B cell (primary cell): ENCODE data around the gene RHPN2. TPM values are rescaled to one million over a fixed set of nuclear protein-coding genes. Genes with fewer than 3 reads are reported as not detected.

ENCODE experiments used
- ATAC-seq: fragments of 200-7000 bp; cut with Tn5 transposase; one replicate; pipeline ENCODE4 v1.10.0; 2021; ENCODE audit warnings: low read depth, mild to moderate bottlenecking, moderate number of reproducible peaks, moderate library complexity
- CTCF ChIA-PET: fragments of 350-600 bp; sonication (Branson Sonifier 250); formaldehyde crosslinking; loops from one replicate; lab custom pipeline; 2021; ENCODE audit warnings: antibody characterized with exemption, inconsistent platforms; lab: Charles Lee
- POLR2A ChIA-PET: fragments of 350-600 bp; sonication (Branson Sonifier 250); formaldehyde crosslinking; loops from one replicate; lab custom pipeline; 2021; ENCODE audit warnings: antibody characterized with exemption; lab: Charles Lee
- DNase-seq: peaks from one replicate; pipeline ENCODE4 v3.0.0; 2013
- H2AFZ ChIP-seq: 2 replicates; pipeline ENCODE4 v1.6.1; 2012; ENCODE audit warnings: mild to moderate bottlenecking, low read depth, low read length; ENCODE audit not compliant: insufficient read depth, poor library complexity, severe bottlenecking
- H3K27ac ChIP-seq, 2 donors: 1 replicate in 1 of 2; 2 replicates in 1 of 2; pipeline ENCODE4 v1.5.1; 2012 to 2013; ENCODE audit warnings: low read length in 2 of 2, mild to moderate bottlenecking in 2 of 2, moderate library complexity in 1 of 2
- H3K27me3 ChIP-seq, 4 experiments: fragments of 200-600 bp in 1 of 4; sonication (generic) in 1 of 4; replicated peaks in 1 of 4; 1 replicate in 2 of 4; 2 replicates in 2 of 4; pipeline versions ENCODE4 v1.6.1 to v1.7.0; 2013 to 2016; ENCODE audit warnings: low read length in 3 of 4, mild to moderate bottlenecking in 2 of 4, mixed read lengths in 1 of 4, moderate library complexity in 1 of 4; ENCODE audit not compliant: insufficient read depth in 4 of 4, control insufficient read depth in 3 of 4; ENCODE audit errors: control extremely low read depth in 1 of 4
- H3K36me3 ChIP-seq, 2 experiments: replicated peaks in 1 of 2; 1 replicate in 1 of 2; 2 replicates in 1 of 2; pipeline versions ENCODE4 v1.6.1 to v1.7.1; 2013; ENCODE audit warnings: low read length in 1 of 2; ENCODE audit not compliant: insufficient read depth in 2 of 2, control insufficient read depth in 1 of 2; ENCODE audit errors: control extremely low read depth in 1 of 2, extremely low read depth in 1 of 2
- H3K4me1 ChIP-seq, 2 donors: fragments of 200-600 bp in 1 of 2; sonication (generic) in 1 of 2; 1 replicate in 1 of 2; 2 replicates in 1 of 2; pipeline versions ENCODE4 v1.5.1 to v1.6.1; 2013 to 2017; ENCODE audit warnings: low read length in 2 of 2; ENCODE audit not compliant: control insufficient read depth in 2 of 2, insufficient read depth in 2 of 2
- H3K4me2 ChIP-seq: replicated peaks from 2 replicates; pipeline ENCODE3; 2012; ENCODE audit warnings: mild to moderate bottlenecking, low read depth, low read length; ENCODE audit not compliant: poor library complexity, severe bottlenecking
- H3K4me3 ChIP-seq, 5 experiments: fragments of 200-600 bp in 1 of 5; sonication (generic) in 1 of 5; 1 replicate in 3 of 5; 2 replicates in 2 of 5; pipeline versions ENCODE4 v1.5.1 to v1.7.0; 2011 to 2016; ENCODE audit warnings: low read length in 4 of 5, mild to moderate bottlenecking in 4 of 5, low read depth in 2 of 5, control low read depth in 1 of 5, moderate library complexity in 1 of 5; ENCODE audit not compliant: insufficient read depth in 1 of 5; ENCODE audit errors: control extremely low read depth in 1 of 5, extremely low read depth in 1 of 5
- H3K79me2 ChIP-seq: fragments of 200-600 bp; sonication (generic); one replicate; pipeline ENCODE4 v1.6.0; 2016; ENCODE audit warnings: low read length; ENCODE audit not compliant: control insufficient read depth, insufficient read depth
- H3K9ac ChIP-seq: fragments of 200-600 bp; sonication (generic); 2 replicates; pipeline ENCODE4 v1.6.1; 2017; ENCODE audit warnings: mild to moderate bottlenecking, low read length, moderate library complexity
- H3K9me3 ChIP-seq, 3 donors: one replicate each; pipeline versions ENCODE4 v1.6.1 to v1.7.1; 2013; ENCODE audit warnings: low read length in 2 of 3; ENCODE audit not compliant: control insufficient read depth in 2 of 3, insufficient read depth in 1 of 3; ENCODE audit errors: control extremely low read depth in 1 of 3
- H4K20me1 ChIP-seq: 2 replicates; pipeline ENCODE4 v1.6.0; 2012; ENCODE audit warnings: mild to moderate bottlenecking, low read length; ENCODE audit not compliant: insufficient read depth, control insufficient read depth, poor library complexity, severe bottlenecking
- H3K27ac Mint-ChIP-seq: one replicate; pipeline ENCODE4 v1.8.0; 2021; ENCODE audit warnings: mixed read lengths
- H3K27me3 Mint-ChIP-seq: one replicate; pipeline ENCODE4 v1.8.0; 2021; ENCODE audit warnings: mixed read lengths
- H3K4me1 Mint-ChIP-seq: one replicate; pipeline ENCODE4 v1.8.0; 2021; ENCODE audit warnings: mixed read lengths
- H3K4me3 Mint-ChIP-seq: one replicate; pipeline ENCODE4 v1.8.0; 2021; ENCODE audit warnings: mixed read lengths
- H3K9me3 Mint-ChIP-seq: one replicate; pipeline ENCODE4 v1.8.0; 2022; ENCODE audit warnings: mixed read lengths; ENCODE audit not compliant: insufficient read depth
- CTCF ChIP-seq: fragments of 200-600 bp; IDR thresholded peaks from one replicate; pipeline ENCODE4 v1.8.0; 2022; ENCODE audit warnings: antibody characterized with exemption, mild to moderate bottlenecking
- EZH2 ChIP-seq: IDR thresholded peaks from 2 replicates; pipeline ENCODE4 v1.6.1; 2012; ENCODE audit warnings: borderline replicate concordance, low read depth, mild to moderate bottlenecking, moderate library complexity, low read length; ENCODE audit not compliant: insufficient read depth, poor library complexity, severe bottlenecking
- WGBS: methylation state at CpG from one replicate; pipeline ENCODE4 v1.1.5; 2013; ENCODE audit warnings: missing lambda C conversion rate; ENCODE audit not compliant: insufficient coverage; 5-methylcytosine and 5-hydroxymethylcytosine counted together
- intact Hi-C: fragments of 100-400 bp; cut with micrococcal nuclease; formaldehyde crosslinking; loops from one replicate; pipeline ENCODE4 v1.10.0; 2022
- polyA plus RNA-seq: library from polyadenylated mRNA; depleted of rRNA; stranded (reverse); fragments of >200 nt; gene quantifications from 2 replicates; pipeline ENCODE4 v1.2.3, GENCODE V29; 2012
- total RNA-seq, 2 donors: library from RNA; stranded (reverse); fragments of 120-200 nt in 1 of 2; gene quantifications; 1 replicate in 1 of 2; 2 replicates in 1 of 2; pipeline versions ENCODE4 v1.2.3 to v1.2.4, GENCODE V29; 2013 to 2022

RHPN2 gene
- total and polyA plus RNA-seq, 2 donors (not counting 1 experiment from before 2014, with no cell fraction given): 4.9 to 5.5 TPM

DNA sequence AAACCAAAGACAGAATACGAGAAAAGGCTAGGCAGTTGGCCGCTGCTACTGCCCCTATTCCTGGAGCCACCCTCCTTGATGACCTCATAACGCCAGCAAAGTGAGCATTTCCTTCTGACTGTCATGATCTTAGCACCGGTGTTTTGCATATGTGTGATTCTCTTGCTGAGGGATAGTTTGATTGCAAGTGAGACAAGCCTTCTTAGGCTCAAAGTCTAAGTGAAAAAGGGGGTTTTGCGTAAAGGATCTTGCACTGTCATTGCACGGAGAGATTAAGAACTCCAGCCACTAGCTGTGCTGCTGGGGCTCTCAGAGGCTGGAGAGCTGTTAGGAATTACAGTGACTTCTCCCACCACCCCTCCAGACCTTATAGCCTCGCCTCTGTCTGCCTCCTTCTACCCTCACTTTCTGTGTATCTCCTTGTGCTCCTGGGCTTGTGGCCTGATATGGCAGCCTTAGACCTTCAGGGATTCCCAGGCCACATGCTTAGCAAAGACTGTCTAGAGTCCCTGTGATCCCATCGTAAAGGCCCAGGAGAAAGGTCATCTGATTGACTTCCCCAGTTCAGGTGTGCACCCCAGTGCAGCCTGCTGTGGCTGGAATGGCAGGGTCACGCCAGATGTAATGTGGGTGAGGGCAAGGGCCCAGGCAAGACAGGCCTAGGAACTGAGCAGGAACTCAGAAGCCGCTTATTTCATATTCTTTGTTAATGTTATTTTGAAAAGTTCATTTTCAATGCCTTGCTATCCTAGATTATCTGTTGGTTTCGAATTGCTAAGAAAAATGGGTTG, 28.9 kb upstream of the RHPN2 start:
- no peaks in the 10 kb centered on the region for H3K9me3 ChIP-seq
- no peaks in the 10 kb centered on the region for H3K27me3 ChIP-seq
- peaks cover 19 to 74% of the 10 kb centered on the region in 2 experiments for H3K36me3 ChIP-seq
- intact Hi-C loops: no loop called here
- H2AFZ ChIP-seq: no peak overlapping the region
- no peak for ATAC-seq
- POLR2A ChIA-PET: no interaction called here
- 97% methylated on average over 10 of the region's 11 CpGs for WGBS
- no peak overlapping the region for H3K27ac ChIP-seq
- Mint-ChIP-seq H3K4me3 (no peak overlapping the region), H3K27me3 (no peaks in the 10 kb centered on the region), H3K4me1 (no peaks in the 10 kb centered on the region), H3K27ac (no peak overlapping the region), H3K9me3 (no peaks in the 10 kb centered on the region)
- H3K4me2 ChIP-seq: no peak overlapping the region
- H3K9ac ChIP-seq: no peak overlapping the region
- CTCF ChIA-PET: interaction anchor here (0.7 kb wide), 1 partner anchor 10 kb away, joined by 3 read pairs; no protein-coding TSS in a partner anchor
- H3K4me1 ChIP-seq: no peaks in the 10 kb centered on the region
- no peaks in the 10 kb centered on the region for H4K20me1 ChIP-seq
- H3K79me2 ChIP-seq: no peaks in the 10 kb centered on the region
- no peak for TF ChIP-seq CTCF
- no peak for TF ChIP-seq EZH2
- no peak for DNase-seq
- no peak overlapping the region for H3K4me3 ChIP-seq

- H4K20me1 ChIP-seq: no peaks in the 10 kb centered on the region
- WGBS: 100% methylated on average over 1 of the region's 3 CpGs
- H3K4me1 ChIP-seq: no peaks in the 10 kb centered on the region
- Mint-ChIP-seq H3K27me3 (no peaks in the 10 kb centered on the region), H3K27ac (no peak overlapping the region), H3K4me1 (no peaks in the 10 kb centered on the region), H3K9me3 (no peaks in the 10 kb centered on the region), H3K4me3 (no peak overlapping the region)
- no peak overlapping the region for H3K9ac ChIP-seq
- no peak overlapping the region for H2AFZ ChIP-seq
- no peak for DNase-seq
- H3K27me3 ChIP-seq: no peaks in the 10 kb centered on the region
- CTCF ChIA-PET: no interaction called here
- no peak overlapping the region for H3K27ac ChIP-seq
- no peak overlapping the region for H3K4me2 ChIP-seq
- TF ChIP-seq EZH2 (no peak), CTCF (no peak)
- no peak for ATAC-seq
- no peaks in the 10 kb centered on the region for H3K9me3 ChIP-seq
- peaks cover 19 to 56% of the 10 kb centered on the region in 2 experiments for H3K36me3 ChIP-seq
- POLR2A ChIA-PET: no interaction called here
- H3K4me3 ChIP-seq: no peak overlapping the region
- intact Hi-C loops: no loop called here
- peaks cover 3% of the 10 kb centered on the region for H3K79me2 ChIP-seq
These were observed 25.5 kb upstream of the RHPN2 start for GRCh38 chr19:33090179-33090578.
